Thoracic aorta (tissue), 2 donors: ENCODE data around the gene CCR9. TPM values are rescaled to one million over a fixed set of nuclear protein-coding genes. Genes with fewer than 3 reads are reported as not detected.

Experiments
- ATAC-seq: fragments of 150-250 bp; one replicate; pipeline ENCODE4 v1.8.0; 2017; ENCODE audit warnings: low read depth; ENCODE audit not compliant: insufficient number of reproducible peaks, low FRiP score
- DNase-seq: peaks from one replicate; pipeline ENCODE4 v3.0.0-alpha.2; 2020; ENCODE audit warnings: low spot score
- H3K27ac ChIP-seq, 2 donors: fragments of 200-600 bp; sonication (generic); 1 replicate in 1 of 2; 2 replicates in 1 of 2; pipeline ENCODE4 v1.5.1; 2016; ENCODE audit warnings: mild to moderate bottlenecking in 2 of 2, moderate library complexity in 2 of 2
- H3K27me3 ChIP-seq: fragments of 200-600 bp; sonication (generic); replicated peaks from 2 replicates; pipeline ENCODE4 v1.6.0; 2016; ENCODE audit warnings: mild to moderate bottlenecking; ENCODE audit not compliant: insufficient read depth
- H3K36me3 ChIP-seq: fragments of 200-600 bp; sonication (generic); one replicate; pipeline ENCODE4 v1.5.1; 2016
- H3K4me1 ChIP-seq, 2 donors: fragments of 200-600 bp; sonication (generic); 1 replicate in 1 of 2; 2 replicates in 1 of 2; pipeline versions ENCODE4 v1.5.1 to v1.6.0; 2016; ENCODE audit warnings: low read depth in 2 of 2, mild to moderate bottlenecking in 1 of 2; ENCODE audit not compliant: control insufficient read depth in 1 of 2
- H3K4me3 ChIP-seq: fragments of 200-600 bp; sonication (generic); 2 replicates; pipeline ENCODE4 v1.5.1; 2016; ENCODE audit warnings: mild to moderate bottlenecking
- H3K9me3 ChIP-seq: fragments of 200-600 bp; sonication (generic); 2 replicates; pipeline ENCODE4 v1.5.1; 2016
- CTCF ChIP-seq: fragments of 200-600 bp; sonication (generic); IDR thresholded peaks from one replicate; pipeline ENCODE4 v1.5.1; 2019; ENCODE audit warnings: antibody characterized with exemption
- total RNA-seq, 2 donors: library from RNA; depleted of rRNA; stranded (reverse); fragments of >200 nt; gene quantifications; one replicate each; pipeline versions ENCODE4 v1.1.0 to v1.2.3, GENCODE V29; 2016

CCR9 gene
- total RNA-seq, 2 donors from 2014 or later, result not detected

GRCh38 chr3:45912435-45912834 is 26.1 kb downstream of the CCR9 start:
- DNase-seq (no peak), ATAC-seq (no peak)
- TF ChIP-seq CTCF, result no peak
- no peak overlapping the region for H3K27ac ChIP-seq
- no peak overlapping the region for H3K4me3 ChIP-seq
- no peaks in the 10 kb centered on the region for H3K4me1 ChIP-seq
- H3K9me3 ChIP-seq, result no peaks in the 10 kb centered on the region
- no peaks in the 10 kb centered on the region for H3K27me3 ChIP-seq
- no peaks in the 10 kb centered on the region for H3K36me3 ChIP-seq

GRCh38 chr3:45914362-45915058 is 28.2 kb downstream of the CCR9 start:
- ATAC-seq, result no peak
- H3K9me3 ChIP-seq, result no peaks in the 10 kb centered on the region
- H3K4me3 ChIP-seq, result no peak overlapping the region
- H3K27ac ChIP-seq, result no peak overlapping the region
- no peak for DNase-seq
- H3K27me3 ChIP-seq, result no peaks in the 10 kb centered on the region
- no peak for TF ChIP-seq CTCF
- peaks cover 14% of the 10 kb centered on the region for H3K36me3 ChIP-seq
- H3K4me1 ChIP-seq, result no peaks in the 10 kb centered on the region

GRCh38 chr3:45915059-45915439 is 28.7 kb downstream of the CCR9 start:
- H3K9me3 ChIP-seq, result no peaks in the 10 kb centered on the region
- ATAC-seq, result no peak
- H3K27me3 ChIP-seq, result no peaks in the 10 kb centered on the region
- peaks cover 20% of the 10 kb centered on the region for H3K36me3 ChIP-seq
- no peaks in the 10 kb centered on the region for H3K4me1 ChIP-seq
- no peak for TF ChIP-seq CTCF
- no peak for DNase-seq
- H3K4me3 ChIP-seq, result no peak overlapping the region
- no peak overlapping the region for H3K27ac ChIP-seq

- Histone ChIP-seq H3K27ac (no peak overlapping the region), H3K36me3 (peaks cover 26% of the 10 kb centered on the region), H3K4me3 (no peak overlapping the region), H3K9me3 (no peaks in the 10 kb centered on the region), H3K4me1 (no peaks in the 10 kb centered on the region), H3K27me3 (no peaks in the 10 kb centered on the region)
- ATAC-seq (no peak), DNase-seq (no peak)
- no peak for TF ChIP-seq CTCF
Observed at GRCh38 chr3:45915518-45916231, 29.3 kb downstream of the CCR9 start.

GRCh38 chr3:45917146-45917898 is 31.0 kb downstream of the CCR9 start:
- Histone ChIP-seq H3K27me3 (no peaks in the 10 kb centered on the region), H3K4me3 (no peak overlapping the region), H3K4me1 (no peaks in the 10 kb centered on the region), H3K9me3 (no peaks in the 10 kb centered on the region), H3K27ac (no peak overlapping the region), H3K36me3 (peaks cover 42% of the 10 kb centered on the region)
- ATAC-seq (no peak), DNase-seq (no peak)
- TF ChIP-seq CTCF, result no peak
